Ovary (tissue), 9 donors: Measurements from ENCODE around the gene CFAP20DC. TPM values are rescaled to one million over a fixed set of nuclear protein-coding genes. Genes with fewer than 3 reads are reported as not detected.

Source experiments
- DNase-seq, 5 donors: peaks; one replicate each; pipeline ENCODE4 v3.0.0-alpha.2; 2019 to 2020
- H3K27ac ChIP-seq, 2 donors: fragments of 200-600 bp; one replicate each; pipeline versions ENCODE4 v1.5.1 to v1.8.0; 2019 to 2022
- H3K27me3 ChIP-seq: fragments of 200-600 bp; one replicate; pipeline ENCODE4 v1.8.0; 2022
- H3K36me3 ChIP-seq: fragments of 200-600 bp; sonication (generic); one replicate; pipeline ENCODE4 v1.5.1; 2019
- H3K4me1 ChIP-seq: one replicate; pipeline ENCODE4 v1.8.1; 2013; ENCODE audit warnings: mild to moderate bottlenecking, moderate library complexity; ENCODE audit not compliant: insufficient read depth
- H3K4me3 ChIP-seq: fragments of 200-600 bp; sonication (generic); one replicate; pipeline ENCODE4 v1.5.1; 2017
- H3K9me3 ChIP-seq, 2 donors: fragments of 200-600 bp in 1 of 2; sonication (generic) in 1 of 2; one replicate each; pipeline versions ENCODE4 v1.5.1 to v1.8.1; 2013 to 2019; ENCODE audit warnings: mild to moderate bottlenecking in 1 of 2, moderate library complexity in 1 of 2
- CTCF ChIP-seq, 3 donors: fragments of 450-650 bp in 2 of 3; fragments of 200-600 bp in 1 of 3; IDR thresholded peaks; one replicate each; pipeline versions ENCODE4 v1.5.1 to v1.8.0; 2016 to 2022; ENCODE audit warnings: antibody characterized with exemption in 3 of 3, mild to moderate bottlenecking in 1 of 3
- EP300 ChIP-seq: sonication (generic); formaldehyde crosslinking; IDR thresholded peaks from one replicate; pipeline ENCODE4 v1.6.1; 2017; ENCODE audit warnings: antibody characterized with exemption
- POLR2A ChIP-seq: fragments of 450-650 bp; IDR thresholded peaks from one replicate; pipeline ENCODE4 v1.6.1; 2017; ENCODE audit warnings: antibody characterized with exemption, mild to moderate bottlenecking, moderate library complexity
- WGBS, 3 donors: extraction: QIAGEN DNeasy Blood & Tissue Kit in 1 of 3; methylation state at CpG; one replicate each; pipeline versions ENCODE4 v1.1.5 to v1.1.7; 2013 to 2017; 5-methylcytosine and 5-hydroxymethylcytosine counted together
- intact Hi-C, 4 donors: fragments of 100-400 bp; cut with DNase I; formaldehyde crosslinking; loops; one replicate each; pipeline versions ENCODE4 v1.11.0 to v1.15.1; 2022 to 2023
- polyA plus RNA-seq, 2 donors: library from polyadenylated mRNA; stranded (reverse); fragments of 200-250 nt in 1 of 2; fragments of 350-450 nt in 1 of 2; fragmentation: Illumina TruSeq in 1 of 2; extraction: RNeasy Lipid Tissue Mini Kit (QIAGEN cat#74804) in 1 of 2; gene quantifications; one replicate each; pipeline ENCODE4 v1.2.3, GENCODE V29; 2013 to 2014
- total RNA-seq, 7 donors: library from RNA; depleted of rRNA in 2 of 7; stranded (reverse); fragments of >200 nt in 2 of 7; fragmentation: NEBNext Ultra II Directional in 3 of 7; extraction: Animal tissue kit (Norgen Biotek cat#: 25700) in 3 of 7; gene quantifications; one replicate each; pipeline versions ENCODE4 v1.1.0 to v1.2.4, GENCODE V29; 2016 to 2023
- donor health status: DM: no; HTN: no; CAD: no; lungs with moderate emphysema.
- donor health status: DM: no; HTN: no; CAD: no.
- donor health status: Bipolar disorder and iron deficiency.
- donor health status: DM: yes; HTN: yes; CAD: no.
- donor health status: DM: no; HTN: no; CAD: no.
- donor health status: DM: yes; HTN: yes; CAD: no.

CFAP20DC gene
- total and polyA plus RNA-seq, 9 donors, result 0.10 to 2.4 (median 0.47) TPM

- Histone ChIP-seq H3K27me3 (no peaks in the 10 kb centered on the region), H3K9me3 (no peaks in the 10 kb centered on the region), H3K4me3 (no peak overlapping the region), H3K27ac (no peak overlapping the region), H3K36me3 (no peaks in the 10 kb centered on the region), H3K4me1 (no peaks in the 10 kb centered on the region)
- no peak for TF ChIP-seq POLR2A
- no peak for TF ChIP-seq EP300
- TF ChIP-seq CTCF (IDR thresholded peaks at IDR 0.05), result no peak
- 88 to 96% (median 94%) methylated on average over 2 of the region's 2 CpGs for WGBS, 3 donors
- DNase-seq, result no peak
- intact Hi-C loops, result no loop called here
Measured at GRCh38 chr3:58888087-58888486, 161.7 kb downstream of the CFAP20DC start.

DNA sequence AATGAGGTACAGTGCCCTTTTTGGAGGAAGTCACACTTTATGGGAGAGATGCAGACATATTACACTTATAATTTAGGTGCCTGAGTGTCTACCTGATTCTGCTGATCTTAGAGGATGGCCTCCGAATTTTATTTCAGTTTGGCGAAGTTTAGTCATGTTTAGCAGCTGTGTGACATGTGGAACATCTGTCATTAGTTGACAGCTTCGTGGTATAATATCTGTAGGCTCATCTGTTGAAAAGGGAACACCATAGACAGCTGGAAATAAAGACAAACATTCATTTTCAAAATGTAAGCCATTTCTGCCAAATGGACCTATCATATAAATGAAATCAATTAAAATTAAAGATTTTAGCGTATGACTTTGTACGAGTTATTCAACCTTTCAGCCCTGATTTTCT, 165.4 kb downstream of the CFAP20DC start:
- no peak for TF ChIP-seq CTCF (IDR thresholded peaks at IDR 0.05)
- TF ChIP-seq EP300, result no peak
- no peak for TF ChIP-seq POLR2A
- WGBS, 3 donors, result 77 to 85% (median 79%) methylated on average over 5 of the region's 5 CpGs

GRCh38 chr3:58880182-58880581, 169.6 kb downstream of the CFAP20DC start:
- 76 to 83% (median 78%) methylated on average over 1 of the region's 1 CpG for WGBS, 3 donors
- no peak for TF ChIP-seq EP300
- TF ChIP-seq CTCF (IDR thresholded peaks at IDR 0.05), result no peak
- intact Hi-C loops, result no loop called here
- H3K4me1 ChIP-seq, result no peaks in the 10 kb centered on the region
- no peak overlapping the region for H3K27ac ChIP-seq
- no peaks in the 10 kb centered on the region for H3K36me3 ChIP-seq
- no peaks in the 10 kb centered on the region for H3K27me3 ChIP-seq
- DNase-seq, result no peak
- no peaks in the 10 kb centered on the region for H3K9me3 ChIP-seq
- no peak overlapping the region for H3K4me3 ChIP-seq

More for the DNA sequence above, 165.4 kb downstream of the CFAP20DC start:
- Histone ChIP-seq H3K27me3 (no peaks in the 10 kb centered on the region), H3K9me3 (no peaks in the 10 kb centered on the region), H3K27ac (no peak overlapping the region), H3K36me3 (no peaks in the 10 kb centered on the region), H3K4me3 (no peak overlapping the region), H3K4me1 (no peaks in the 10 kb centered on the region)
- intact Hi-C loops, result no loop called here
- DNase-seq, result no peak

DNA sequence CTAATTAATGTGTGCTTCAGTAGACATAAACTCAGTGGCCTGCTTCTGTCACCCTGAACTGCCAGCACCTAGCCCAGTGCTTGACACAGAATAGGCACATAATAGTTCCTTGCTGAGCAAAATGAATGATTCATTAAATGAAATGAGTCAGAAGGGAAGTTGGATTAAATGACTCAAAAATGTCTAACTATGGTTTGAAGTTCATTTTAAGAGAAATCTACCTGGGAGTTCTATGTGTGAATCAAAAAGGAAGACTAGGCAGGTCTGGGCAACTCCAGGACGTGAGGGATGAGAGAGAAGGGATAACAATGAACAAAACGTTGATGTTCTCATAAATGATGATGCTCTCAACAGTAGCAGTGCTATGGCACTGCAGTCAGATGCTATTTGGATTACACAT, 175.0 kb downstream of the CFAP20DC start:
- no peak overlapping the region for H3K27ac ChIP-seq
- no peak overlapping the region for H3K4me3 ChIP-seq
- TF ChIP-seq CTCF (IDR thresholded peaks at IDR 0.05), result no peak
- TF ChIP-seq POLR2A, result no peak
- TF ChIP-seq EP300, result no peak
- DNase-seq, result no peak
- no peaks in the 10 kb centered on the region for H3K4me1 ChIP-seq
- intact Hi-C loops, result no loop called here
- H3K9me3 ChIP-seq, result no peaks in the 10 kb centered on the region
- 78 to 84% (median 79%) methylated on average over 2 of the region's 2 CpGs for WGBS, 3 donors
- no peaks in the 10 kb centered on the region for H3K27me3 ChIP-seq
- H3K36me3 ChIP-seq, result no peaks in the 10 kb centered on the region
